CD4-positive, alpha-beta T cell treated with Interleukin-6 for 4 hours (primary cell): ENCODE data around the gene KBTBD13.
"Not testable (repeated sequence)": the region's sequence is repeated elsewhere in the genome, so short reads cannot be mapped to it uniquely, and the experiment has no call there.

Experiments
- DNase-seq: peaks from one replicate; pipeline ENCODE4 v3.0.0-alpha.2; 2020; ENCODE audit warnings: mixed read lengths

The KBTBD13 gene

GRCh38 chr15:65071381-65071811 lies 5.2 kb upstream of the KBTBD13 start:
- no peak for DNase-seq

- no peak for DNase-seq
These were observed 4.5 kb upstream of the KBTBD13 start for GRCh38 chr15:65072027-65072426.

GRCh38 chr15:65072617-65073016 lies 3.9 kb upstream of the KBTBD13 start:
- DNase-seq: no peak

GRCh38 chr15:65074946-65075345 lies 1.6 kb upstream of the KBTBD13 start:
- DNase-seq: not testable (repeated sequence)

GRCh38 chr15:65075607-65076395 lies 745 bp upstream of the KBTBD13 start:
- not testable (repeated sequence) for DNase-seq

- DNase-seq: no peak
These were observed 890 bp downstream of the KBTBD13 start for GRCh38 chr15:65077291-65077980.

- peak; percentile 51 for DNase-seq
These were observed 1.4 kb downstream of the KBTBD13 start for GRCh38 chr15:65077981-65078352.

- DNase-seq: no peak
These were observed 3.0 kb downstream of the KBTBD13 start for GRCh38 chr15:65079580-65079979.

GRCh38 chr15:65081270-65081669 lies 4.7 kb downstream of the KBTBD13 start:
- no peak for DNase-seq

GRCh38 chr15:65081758-65082157 lies 5.2 kb downstream of the KBTBD13 start:
- DNase-seq: no peak

- DNase-seq: peak; percentile 35
These were observed 5.9 kb downstream of the KBTBD13 start for GRCh38 chr15:65082303-65082953.

- DNase-seq: no peak
These were observed 6.7 kb downstream of the KBTBD13 start for GRCh38 chr15:65083262-65083701.

GRCh38 chr15:65084500-65085206 lies 8.1 kb downstream of the KBTBD13 start:
- no peak for DNase-seq

GRCh38 chr15:65085207-65085753 lies 8.7 kb downstream of the KBTBD13 start:
- no peak for DNase-seq

- DNase-seq: peak; percentile 11
These were observed 9.6 kb downstream of the KBTBD13 start for GRCh38 chr15:65085990-65086679.

- peak; percentile 8 for DNase-seq
These were observed 10.2 kb downstream of the KBTBD13 start for GRCh38 chr15:65086680-65087111.

GRCh38 chr15:65087411-65087810 lies 10.9 kb downstream of the KBTBD13 start:
- no peak for DNase-seq

- DNase-seq: no peak
These were observed 11.5 kb downstream of the KBTBD13 start for GRCh38 chr15:65087873-65088642.

- DNase-seq: no peak
These were observed 12.1 kb downstream of the KBTBD13 start for GRCh38 chr15:65088643-65089021.

GRCh38 chr15:65089206-65089824 lies 12.8 kb downstream of the KBTBD13 start:
- no peak for DNase-seq
